CD14-positive monocyte (primary cell): ENCODE measurements around the gene CELSR3. TPM values are rescaled to one million over a fixed set of nuclear protein-coding genes. Genes with fewer than 3 reads are reported as not detected.

ENCODE experiments used
- DNase-seq, 3 donors: peaks; one replicate each; pipeline ENCODE4 v3.0.0-alpha.2; 2011 to 2022
- H2AFZ ChIP-seq: 2 replicates; pipeline ENCODE4 v1.6.0; 2012; ENCODE audit warnings: mild to moderate bottlenecking, low read depth, low read length, inconsistent platforms; ENCODE audit not compliant: insufficient read depth, poor library complexity, severe bottlenecking
- H3K27ac ChIP-seq, 2 donors: 1 replicate in 1 of 2; 2 replicates in 1 of 2; pipeline ENCODE4 v1.5.1; 2012 to 2013; ENCODE audit warnings: low read length in 2 of 2, control low read depth in 1 of 2, inconsistent platforms in 1 of 2, low read depth in 1 of 2, mild to moderate bottlenecking in 1 of 2
- H3K27me3 ChIP-seq, 2 donors: one replicate each; pipeline versions ENCODE4 v1.6.0 to v1.6.1; 2011 to 2013; ENCODE audit warnings: low read length in 2 of 2; ENCODE audit not compliant: control insufficient read depth in 2 of 2, insufficient read depth in 2 of 2
- H3K36me3 ChIP-seq, 2 donors: replicated peaks in 1 of 2; 1 replicate in 1 of 2; 2 replicates in 1 of 2; pipeline versions ENCODE4 v1.5.1 to v1.6.1; 2012 to 2013; ENCODE audit warnings: low read length in 2 of 2, control low read depth in 1 of 2, inconsistent platforms in 1 of 2, mild to moderate bottlenecking in 1 of 2; ENCODE audit not compliant: insufficient read depth in 2 of 2, control insufficient read depth in 1 of 2
- H3K4me1 ChIP-seq, 2 donors: 1 replicate in 1 of 2; 2 replicates in 1 of 2; pipeline versions ENCODE4 v1.5.1 to v1.6.1; 2012 to 2013; ENCODE audit warnings: low read length in 2 of 2, control low read depth in 1 of 2, inconsistent platforms in 1 of 2, mild to moderate bottlenecking in 1 of 2, moderate library complexity in 1 of 2; ENCODE audit not compliant: insufficient read depth in 2 of 2, control insufficient read depth in 1 of 2
- H3K4me2 ChIP-seq: replicated peaks from 2 replicates; pipeline ENCODE3; 2012; ENCODE audit warnings: low read length, moderate library complexity, mild to moderate bottlenecking; ENCODE audit not compliant: poor library complexity, severe bottlenecking; ENCODE audit errors: extremely low read depth
- H3K4me3 ChIP-seq, 3 experiments: fragments of 200-600 bp in 1 of 3; sonication (generic) in 1 of 3; replicated peaks in 1 of 3; 1 replicate in 2 of 3; 2 replicates in 1 of 3; pipeline ENCODE4 v1.5.1; 2011 to 2013; ENCODE audit warnings: low read length in 3 of 3, mild to moderate bottlenecking in 3 of 3, control low read depth in 2 of 3, low read depth in 2 of 3, inconsistent platforms in 1 of 3, moderate library complexity in 1 of 3
- H3K79me2 ChIP-seq: 2 replicates; pipeline ENCODE4 v1.6.0; 2012; ENCODE audit warnings: mild to moderate bottlenecking, control low read depth, inconsistent platforms, low read length, moderate library complexity; ENCODE audit not compliant: insufficient read depth
- H3K9ac ChIP-seq: 2 replicates; pipeline ENCODE4 v1.6.0; 2017; ENCODE audit warnings: low read length, mild to moderate bottlenecking; ENCODE audit not compliant: insufficient read depth, poor library complexity, severe bottlenecking
- H3K9me3 ChIP-seq, 2 donors: replicated peaks in 1 of 2; 1 replicate in 1 of 2; 2 replicates in 1 of 2; pipeline versions ENCODE4 v1.5.1 to v1.6.1; 2012 to 2013; ENCODE audit warnings: low read length in 2 of 2, control low read depth in 1 of 2; ENCODE audit not compliant: control insufficient read depth in 1 of 2, insufficient read depth in 1 of 2
- H4K20me1 ChIP-seq: 2 replicates; pipeline ENCODE4 v1.6.0; 2012; ENCODE audit warnings: mild to moderate bottlenecking, low read length, control low read depth, moderate library complexity; ENCODE audit not compliant: insufficient read depth
- H3K27ac Mint-ChIP-seq, 7 donors: one replicate each; pipeline ENCODE4 v1.8.0; 2020; ENCODE audit warnings: mild to moderate bottlenecking in 7 of 7, mixed read lengths in 7 of 7, moderate library complexity in 6 of 7, inconsistent platforms in 2 of 7
- H3K27me3 Mint-ChIP-seq, 3 donors: one replicate each; pipeline ENCODE4 v1.8.0; 2021 to 2022; ENCODE audit warnings: low read depth in 3 of 3, mild to moderate bottlenecking in 3 of 3, mixed read lengths in 3 of 3, moderate library complexity in 3 of 3, inconsistent platforms in 1 of 3
- H3K36me3 Mint-ChIP-seq, 2 donors: one replicate each; pipeline ENCODE4 v1.8.0; 2020; ENCODE audit warnings: mixed read lengths in 2 of 2, inconsistent platforms in 1 of 2, mild to moderate bottlenecking in 1 of 2
- H3K4me1 Mint-ChIP-seq: one replicate; pipeline ENCODE4 v1.8.0; 2020; ENCODE audit warnings: mild to moderate bottlenecking, mixed read lengths
- H3K4me3 Mint-ChIP-seq, 2 donors: one replicate each; pipeline ENCODE4 v1.8.0; 2020; ENCODE audit warnings: mild to moderate bottlenecking in 2 of 2, mixed read lengths in 2 of 2, moderate library complexity in 1 of 2
- H3K9me3 Mint-ChIP-seq, 7 donors: one replicate each; pipeline ENCODE4 v1.8.0; 2020 to 2022; ENCODE audit warnings: mixed read lengths in 7 of 7, mild to moderate bottlenecking in 6 of 7, moderate library complexity in 6 of 7, inconsistent platforms in 2 of 7
- CTCF ChIP-seq: fragments of 200-600 bp; IDR thresholded peaks from one replicate; pipeline ENCODE4 v1.8.0; 2022; ENCODE audit warnings: antibody characterized with exemption, mild to moderate bottlenecking
- WGBS: methylation state at CpG from one replicate; pipeline ENCODE4 v1.1.5; 2013; ENCODE audit warnings: missing lambda C conversion rate; ENCODE audit not compliant: insufficient coverage; 5-methylcytosine and 5-hydroxymethylcytosine counted together
- intact Hi-C, 2 donors: fragments of 100-400 bp; cut with micrococcal nuclease; formaldehyde crosslinking; loops; one replicate each; pipeline versions ENCODE4 v1.15.0 to v1.15.1; 2023
- polyA plus RNA-seq, 3 donors: library from polyadenylated mRNA; depleted of rRNA in 1 of 3; unstranded in 2 of 3; stranded (reverse) in 1 of 3; fragments of 300-500 nt in 2 of 3; fragments of >200 nt in 1 of 3; fragmentation: Illumina TruSeq in 2 of 3; gene quantifications; 1 replicate in 2 of 3; 2 replicates in 1 of 3; pipeline ENCODE4 v1.2.3, GENCODE V29; 2012 to 2021

Gene CELSR3
- polyA plus RNA-seq, 3 donors, result 0.95 TPM; not detected in 2

GRCh38 chr3:48690846-48691458 is 28.3 kb upstream of the CELSR3 start:
- H3K27ac ChIP-seq, result peak overlapping the region in 1 of 2 donors; percentile 53
- H3K79me2 ChIP-seq, result peaks cover 16% of the 10 kb centered on the region
- no peak overlapping the region for H2AFZ ChIP-seq
- intact Hi-C loops, result no loop called here
- no peak overlapping the region for H3K4me3 ChIP-seq
- WGBS, result no CpG with 5 or more reads among the region's 2 CpGs
- H3K9me3 ChIP-seq, result no peaks in the 10 kb centered on the region
- peaks cover 4 to 7% of the 10 kb centered on the region in 2 donors for H3K4me1 ChIP-seq
- H3K4me3 Mint-ChIP-seq, result no peak overlapping the region
- H3K36me3 Mint-ChIP-seq, result peaks cover 67 to 81% of the 10 kb centered on the region in 2 donors
- no peaks in the 10 kb centered on the region for H3K9me3 Mint-ChIP-seq
- peaks cover 11% of the 10 kb centered on the region for H3K4me1 Mint-ChIP-seq
- H3K27ac Mint-ChIP-seq, result peak overlapping the region in 4 of 7 donors; percentile 21 to 77 (median 50)
- no peak overlapping the region for H3K4me2 ChIP-seq
- H3K36me3 ChIP-seq, result peaks cover 76 to 85% of the 10 kb centered on the region in 2 donors
- DNase-seq, result no peak
- H4K20me1 ChIP-seq, result peaks cover 80% of the 10 kb centered on the region
- H3K27me3 Mint-ChIP-seq, result peaks cover 0 to 3% (median 0%) of the 10 kb centered on the region in 3 donors
- no peaks in the 10 kb centered on the region for H3K27me3 ChIP-seq
- no peak overlapping the region for H3K9ac ChIP-seq
- TF ChIP-seq CTCF, result no peak

GRCh38 chr3:48689384-48689783 is 26.7 kb upstream of the CELSR3 start:
- peaks cover 64 to 72% of the 10 kb centered on the region in 2 donors for H3K36me3 ChIP-seq
- H3K9me3 ChIP-seq, result no peaks in the 10 kb centered on the region
- H4K20me1 ChIP-seq, result peaks cover 64% of the 10 kb centered on the region
- peaks cover 15 to 20% of the 10 kb centered on the region in 2 donors for H3K4me1 ChIP-seq
- peak overlapping the region in 1 of 7 donors; percentile 30 for H3K27ac Mint-ChIP-seq
- peaks cover 21% of the 10 kb centered on the region for H3K79me2 ChIP-seq
- H3K4me3 ChIP-seq, result no peak overlapping the region
- TF ChIP-seq CTCF, result no peak
- no CpG with 5 or more reads among the region's 5 CpGs for WGBS
- H3K27me3 ChIP-seq, result no peaks in the 10 kb centered on the region
- peaks cover 55 to 69% of the 10 kb centered on the region in 2 donors for H3K36me3 Mint-ChIP-seq
- no peak overlapping the region for H3K9ac ChIP-seq
- peaks cover 0 to 5% (median 3%) of the 10 kb centered on the region in 3 donors for H3K27me3 Mint-ChIP-seq
- H2AFZ ChIP-seq, result no peak overlapping the region
- peaks cover 22% of the 10 kb centered on the region for H3K4me1 Mint-ChIP-seq
- H3K27ac ChIP-seq, result no peak overlapping the region
- H3K9me3 Mint-ChIP-seq, result no peaks in the 10 kb centered on the region
- H3K4me2 ChIP-seq, result no peak overlapping the region
- no peak for DNase-seq
- intact Hi-C loops, result loop anchor here (5.0 to 10.0 kb wide), 4 partner anchors 135 to 415 kb away; partner anchors contain the start of gene PFKFB4 (in 1 of the 2)
- H3K4me3 Mint-ChIP-seq, result no peak overlapping the region
